HG03457 (cell line): ENCODE data around the gene MED13L.

Source experiments
- ATAC-seq: cut with Tn5 transposase; IDR thresholded peaks from one replicate; pipeline ENCODE4 v1.9.1; 2021; ENCODE audit warnings: moderate number of reproducible peaks; ENCODE audit not compliant: unreplicated experiment

MED13L gene

GRCh38 chr12:116188581-116188980, 88.9 kb downstream of the MED13L start:
- ATAC-seq = no peak

- ATAC-seq = no peak
These were observed 90.4 kb downstream of the MED13L start for GRCh38 chr12:116187151-116187511.

- no peak for ATAC-seq
These were observed 90.9 kb downstream of the MED13L start for GRCh38 chr12:116186482-116187150.

- no peak for ATAC-seq
These were observed 92.7 kb downstream of the MED13L start for GRCh38 chr12:116184763-116185162.

- ATAC-seq = no peak
These were observed 93.8 kb downstream of the MED13L start for GRCh38 chr12:116183741-116184141.

- ATAC-seq = no peak
These were observed 95.0 kb downstream of the MED13L start for GRCh38 chr12:116182359-116183063.

- no peak for ATAC-seq
These were observed 97.0 kb downstream of the MED13L start for GRCh38 chr12:116180448-116180847.

- ATAC-seq = no peak
These were observed 98.1 kb downstream of the MED13L start for GRCh38 chr12:116179384-116179783.

- no peak for ATAC-seq
These were observed 100.5 kb downstream of the MED13L start for GRCh38 chr12:116177017-116177416.

GRCh38 chr12:116174904-116175303, 102.6 kb downstream of the MED13L start:
- ATAC-seq = no peak

- ATAC-seq = no peak
These were observed 103.5 kb downstream of the MED13L start for GRCh38 chr12:116174006-116174405.

GRCh38 chr12:116172224-116172849, 105.2 kb downstream of the MED13L start:
- ATAC-seq = peak; percentile 90

- ATAC-seq = no peak
These were observed 105.9 kb downstream of the MED13L start for GRCh38 chr12:116171549-116171948.

- ATAC-seq = no peak
These were observed 108.4 kb downstream of the MED13L start for GRCh38 chr12:116169071-116169470.

GRCh38 chr12:116166306-116166705, 111.2 kb downstream of the MED13L start:
- no peak for ATAC-seq

GRCh38 chr12:116165036-116165425, 112.5 kb downstream of the MED13L start:
- ATAC-seq = no peak

- ATAC-seq = no peak
These were observed 113.0 kb downstream of the MED13L start for GRCh38 chr12:116164250-116165035.

- ATAC-seq = no peak
These were observed 115.4 kb downstream of the MED13L start for GRCh38 chr12:116162071-116162470.

- no peak for ATAC-seq
These were observed 115.9 kb downstream of the MED13L start for GRCh38 chr12:116161588-116161987.

- no peak for ATAC-seq
These were observed 116.5 kb downstream of the MED13L start for GRCh38 chr12:116160883-116161458.

GRCh38 chr12:116160231-116160630, 117.3 kb downstream of the MED13L start:
- ATAC-seq = no peak
